HG03521 (cell line): ENCODE results near the gene KRTAP5-6.

Experiments used
- ATAC-seq: cut with Tn5 transposase; IDR thresholded peaks from one replicate; pipeline ENCODE4 v1.9.1; 2021; ENCODE audit warnings: mild to moderate bottlenecking, moderate library complexity; ENCODE audit not compliant: unreplicated experiment

Gene KRTAP5-6, protein sequence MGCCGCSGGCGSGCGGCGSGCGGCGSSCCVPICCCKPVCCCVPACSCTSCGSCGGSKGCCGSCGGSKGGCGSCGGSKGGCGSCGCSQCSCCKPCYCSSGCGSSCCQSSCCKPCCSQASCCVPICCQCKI

DNA sequence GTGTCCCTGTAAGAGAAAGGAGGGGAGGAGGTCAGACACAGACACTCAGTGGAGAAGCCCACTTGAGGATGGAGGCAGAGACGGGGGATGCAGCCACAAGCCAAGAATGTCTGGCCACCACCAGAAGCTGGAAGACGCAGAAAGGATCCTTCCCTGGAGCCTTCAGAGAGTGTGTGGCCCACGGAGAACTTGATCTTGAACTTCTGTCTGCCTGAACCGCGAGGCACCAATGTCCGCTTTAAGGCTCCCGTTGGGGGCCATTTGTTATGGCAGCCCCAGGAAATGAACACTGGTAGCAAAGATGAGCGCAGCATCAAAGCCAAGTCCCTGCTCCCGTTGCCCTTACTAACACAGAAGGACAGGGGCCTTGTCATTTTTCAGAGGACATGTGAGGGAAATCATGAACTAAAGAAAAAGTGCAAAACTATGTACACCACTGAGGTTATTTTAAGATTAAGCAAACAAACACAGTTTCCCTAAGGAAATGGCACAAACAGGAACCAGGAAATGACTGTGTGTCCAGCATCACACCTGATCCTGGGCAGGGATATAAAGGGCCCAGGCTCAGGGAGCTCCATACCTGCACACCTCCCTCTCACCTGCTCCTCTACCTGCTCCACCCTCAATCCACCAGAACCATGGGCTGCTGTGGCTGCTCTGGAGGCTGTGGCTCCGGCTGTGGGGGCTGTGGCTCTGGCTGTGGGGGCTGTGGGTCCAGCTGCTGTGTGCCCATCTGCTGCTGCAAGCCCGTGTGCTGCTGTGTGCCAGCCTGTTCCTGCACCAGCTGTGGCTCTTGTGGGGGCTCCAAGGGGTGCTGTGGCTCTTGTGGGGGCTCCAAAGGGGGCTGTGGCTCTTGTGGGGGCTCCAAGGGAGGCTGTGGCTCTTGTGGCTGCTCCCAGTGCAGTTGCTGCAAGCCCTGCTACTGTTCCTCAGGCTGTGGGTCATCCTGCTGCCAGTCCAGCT is at the start of gene KRTAP5-6:
Gene KRTAP5-6, plus strand, starts transcription at position 588 of the 963 bp plus-strand sequence. Its CDS starts 51 bp downstream, at position 639.
- ATAC-seq: no peak

DNA sequence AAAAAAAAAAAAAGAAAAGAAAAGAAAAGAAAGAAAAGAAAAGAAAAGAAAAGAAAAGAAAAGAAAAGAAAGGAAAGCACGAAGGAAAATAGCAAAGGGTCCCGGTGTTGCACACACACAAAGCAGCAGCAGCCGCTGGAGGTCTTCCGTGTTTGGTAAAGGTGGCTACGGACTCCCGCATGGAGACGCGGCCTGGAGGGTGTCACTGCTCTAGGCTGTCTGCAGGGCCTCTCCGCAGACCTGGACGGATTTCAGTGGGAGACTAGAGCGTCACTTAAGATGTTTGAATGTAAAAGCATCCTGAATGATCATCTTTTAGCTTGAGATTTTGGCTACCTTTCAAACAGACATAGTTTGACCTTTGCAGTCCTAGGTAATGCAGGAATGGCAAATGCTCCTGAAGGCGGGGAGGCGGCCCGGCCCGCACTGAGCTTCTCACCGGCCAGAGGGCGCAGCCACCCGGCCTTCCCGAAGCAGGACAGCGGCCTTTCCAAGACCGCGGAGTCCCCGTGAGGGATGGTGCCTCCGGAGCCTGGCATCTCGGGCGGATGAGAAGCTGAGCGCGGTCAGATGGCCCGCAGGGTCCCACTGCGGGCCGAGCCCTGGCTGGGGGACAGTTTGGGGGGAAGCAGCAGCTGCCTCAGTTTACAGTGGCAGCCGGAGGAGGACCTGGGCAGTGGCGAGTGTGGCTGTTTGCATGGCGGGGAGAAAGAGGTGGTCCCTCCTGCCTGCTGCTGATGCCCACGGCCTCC is 48.9 kb upstream of the KRTAP5-6 start:
- ATAC-seq: no peak

GRCh38 chr11:1648653-1649420 is 48.2 kb upstream of the KRTAP5-6 start:
- no peak for ATAC-seq

- no peak for ATAC-seq
Observed at GRCh38 chr11:1650034-1650917, 46.7 kb upstream of the KRTAP5-6 start.

GRCh38 chr11:1650918-1651262 is 46.1 kb upstream of the KRTAP5-6 start:
- ATAC-seq: no peak

DNA sequence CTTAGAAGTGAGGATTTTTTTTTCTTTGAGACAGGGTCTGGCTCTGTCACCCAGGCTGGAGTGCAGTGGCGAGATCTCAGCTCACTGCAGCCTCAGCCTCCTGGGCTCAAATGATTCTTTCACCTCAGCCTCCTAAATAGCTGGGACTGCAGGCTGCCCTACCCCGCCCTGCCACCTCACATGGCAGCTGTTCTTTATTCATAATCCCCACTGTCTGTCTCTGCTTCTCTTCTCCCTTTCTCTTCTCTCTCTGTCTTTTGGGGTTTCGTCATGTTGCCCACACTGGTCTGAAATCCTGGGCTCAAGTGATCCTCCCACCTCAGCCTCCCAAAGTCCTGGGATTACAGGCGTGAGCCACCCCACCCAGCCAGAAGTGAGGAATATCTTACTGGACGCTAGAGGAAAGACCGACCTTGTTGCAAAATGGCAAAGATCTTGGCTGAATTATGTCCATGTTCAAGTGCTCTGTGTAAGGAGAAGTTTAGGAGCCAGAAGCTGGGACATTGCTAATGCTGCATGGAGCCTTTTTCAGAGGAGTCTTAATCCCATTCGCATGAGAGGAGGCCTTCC is 45.5 kb upstream of the KRTAP5-6 start:
- no peak for ATAC-seq

GRCh38 chr11:1652026-1652425 is 45.0 kb upstream of the KRTAP5-6 start:
- no peak for ATAC-seq

GRCh38 chr11:1652442-1652770 is 44.6 kb upstream of the KRTAP5-6 start:
- no peak for ATAC-seq

GRCh38 chr11:1652771-1653540 is 44.0 kb upstream of the KRTAP5-6 start:
- ATAC-seq: no peak

- ATAC-seq: no peak
Observed at GRCh38 chr11:1653541-1654387, 43.2 kb upstream of the KRTAP5-6 start.

DNA sequence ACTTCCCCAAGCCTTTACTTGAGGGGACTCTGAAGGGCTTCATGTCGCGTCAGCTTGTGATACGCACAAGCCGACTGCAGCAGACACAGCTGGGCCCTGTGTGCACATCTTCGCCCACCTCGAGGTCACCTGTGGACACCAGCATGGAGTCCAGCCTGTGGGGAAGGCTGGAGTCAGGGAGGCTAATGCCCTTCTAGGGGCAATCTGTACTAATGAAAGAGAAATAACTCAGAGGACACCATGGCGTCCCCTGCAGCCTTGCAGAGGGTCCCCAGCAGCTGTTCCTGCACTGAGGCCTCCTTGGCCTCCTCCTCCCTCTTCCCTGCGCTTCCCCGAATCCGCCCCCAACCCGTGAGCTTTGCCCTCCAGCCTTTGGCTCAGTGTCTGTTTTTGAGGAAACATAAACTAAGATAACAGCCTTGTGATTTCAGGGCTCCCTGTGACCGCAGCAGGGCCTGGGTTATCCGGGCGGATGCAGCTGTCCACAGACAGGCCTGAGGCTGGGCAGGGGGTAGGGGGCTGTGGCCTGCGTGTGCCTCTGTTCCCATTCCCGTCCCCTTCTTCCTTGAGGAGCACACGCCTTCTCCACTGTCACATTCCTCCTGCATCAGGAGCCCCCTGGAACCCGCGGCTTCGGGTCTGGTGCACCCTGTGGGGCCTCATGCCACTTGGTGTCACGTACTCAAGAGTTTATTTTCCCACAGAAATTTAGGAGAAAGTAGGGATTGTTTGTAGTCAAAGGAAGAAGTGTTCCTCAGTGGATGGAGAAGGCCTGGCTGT is 42.4 kb upstream of the KRTAP5-6 start:
- ATAC-seq: no peak

DNA sequence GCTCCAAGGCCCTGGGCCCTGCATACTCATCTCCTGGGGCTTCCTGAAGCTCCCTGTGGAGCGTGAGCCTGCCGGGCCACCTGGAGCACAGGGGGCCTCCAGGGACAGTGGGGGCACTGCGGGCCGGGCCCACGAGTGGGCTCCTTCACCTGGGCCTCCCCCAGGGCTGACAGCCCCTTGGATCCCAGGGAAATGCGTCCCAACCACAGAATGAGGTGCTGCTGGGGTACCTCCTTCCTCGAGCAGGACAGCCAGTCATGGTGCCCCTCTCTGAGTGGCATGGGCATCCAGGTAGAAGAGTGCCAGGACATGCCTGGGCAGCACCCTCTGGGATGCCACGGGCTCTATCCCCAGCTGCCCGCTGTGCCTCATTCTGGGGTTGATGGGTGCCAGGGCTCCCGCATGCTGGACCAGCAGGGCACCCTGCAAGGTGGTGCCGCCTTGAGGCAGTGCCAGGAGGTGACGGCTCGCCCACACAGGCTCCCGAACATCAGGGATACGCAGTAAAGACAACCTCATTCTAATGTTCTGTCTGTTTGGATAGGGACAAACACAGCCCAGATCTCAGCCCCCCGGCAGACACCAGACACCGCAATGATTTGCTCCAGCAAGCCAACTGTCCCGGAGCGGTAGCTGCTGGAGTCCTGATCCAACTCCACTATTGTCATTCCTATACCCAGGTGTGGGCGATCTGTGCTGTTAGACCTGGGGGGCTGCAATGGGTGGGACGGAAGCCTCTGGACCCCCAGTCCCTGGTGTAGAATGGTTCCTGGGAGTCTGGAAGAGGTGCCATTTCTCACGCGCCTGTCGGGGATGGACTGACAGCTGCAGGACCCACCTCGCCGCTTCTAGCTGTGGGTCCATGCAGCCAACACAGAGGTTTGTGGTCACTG is 41.6 kb upstream of the KRTAP5-6 start:
- ATAC-seq: no peak

DNA sequence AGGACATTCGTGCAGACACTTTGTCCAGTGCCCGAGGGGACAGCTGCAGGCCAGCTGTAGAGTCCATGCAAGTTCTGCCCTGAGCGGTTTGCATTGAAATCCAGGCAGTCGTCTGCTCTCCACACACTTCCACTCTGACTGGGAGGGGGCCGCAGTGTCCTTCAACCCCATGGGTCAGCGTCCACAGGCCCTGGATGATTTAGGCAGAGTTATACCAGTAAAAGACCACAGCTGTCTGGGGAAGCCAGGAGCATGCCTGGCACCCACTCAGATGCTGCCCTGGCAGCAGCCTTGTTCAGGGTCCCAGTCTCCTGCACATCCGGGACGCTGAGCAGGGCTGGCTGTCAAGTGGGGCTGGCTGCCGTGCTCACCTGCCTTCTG is 40.9 kb upstream of the KRTAP5-6 start:
- ATAC-seq: no peak

GRCh38 chr11:1656670-1657069 is 40.3 kb upstream of the KRTAP5-6 start:
- no peak for ATAC-seq

DNA sequence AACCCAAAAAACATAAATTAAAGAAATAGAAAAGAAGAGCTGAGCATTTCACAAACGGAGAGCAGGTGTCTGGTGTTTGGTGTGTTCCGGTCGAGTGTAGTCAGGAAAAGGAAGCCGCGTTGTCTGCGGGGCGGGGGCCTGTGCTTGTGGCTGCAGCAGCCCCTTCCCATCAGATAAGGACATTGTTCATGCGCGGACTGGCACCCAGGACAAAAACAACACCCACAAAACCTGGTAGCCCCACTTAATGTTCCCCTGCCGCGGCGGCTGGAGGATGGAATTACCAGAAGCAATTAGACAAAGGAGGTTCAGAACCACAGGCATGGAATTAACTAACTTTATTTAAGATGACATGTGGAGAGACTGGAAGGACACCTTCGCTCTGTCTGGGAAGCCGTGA is 37.5 kb upstream of the KRTAP5-6 start:
- ATAC-seq: no peak

DNA sequence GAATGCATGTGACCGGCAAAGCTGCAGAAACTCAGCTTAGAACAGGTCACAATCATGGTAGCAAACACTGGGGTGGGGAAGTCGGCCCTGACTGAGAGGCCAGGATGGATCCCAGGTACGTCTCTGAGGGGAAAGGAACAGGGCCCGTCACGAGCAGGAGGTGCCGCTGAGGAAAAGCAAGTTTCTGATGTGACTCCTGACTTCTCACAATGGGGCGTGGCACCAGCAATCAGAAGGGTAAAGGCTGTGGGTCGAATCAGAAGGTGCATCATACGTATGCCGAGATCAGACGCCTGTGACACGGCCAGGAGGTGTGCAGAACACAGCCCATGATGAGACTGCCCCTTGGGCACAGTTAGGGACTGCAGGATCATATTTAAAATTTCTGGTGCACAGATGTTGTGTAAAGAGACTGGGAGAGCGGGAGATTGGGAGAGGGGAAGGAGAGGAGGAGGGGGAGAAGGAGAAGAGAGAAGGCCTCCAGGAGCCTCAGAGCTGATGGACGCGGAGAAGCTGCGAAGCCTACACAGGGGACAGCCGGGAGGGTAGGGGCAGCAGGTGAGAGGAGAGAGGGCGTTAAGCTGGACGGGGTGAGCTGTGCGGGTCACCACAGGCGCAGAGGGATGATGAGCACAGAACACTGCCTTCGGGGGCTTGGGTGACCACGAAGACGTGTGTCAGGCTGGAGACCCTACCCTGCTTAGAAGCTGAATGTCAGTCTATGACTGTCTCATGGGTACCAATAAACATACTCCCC is 36.7 kb upstream of the KRTAP5-6 start:
- ATAC-seq: no peak
